Tibial artery (tissue), 4 donors: Measurements from ENCODE around the gene GARIN3.

Source experiments
- DNase-seq, 2 donors: peaks; one replicate each; pipeline ENCODE4 v3.0.0-alpha.2; 2019
- H3K27ac ChIP-seq, 2 donors: fragments of 200-600 bp; sonication (generic) in 1 of 2; 1 replicate in 1 of 2; 2 replicates in 1 of 2; pipeline ENCODE4 v1.5.1; 2018 to 2019; ENCODE audit warnings: mild to moderate bottlenecking in 1 of 2
- H3K27me3 ChIP-seq, 2 donors: fragments of 200-600 bp; sonication (generic) in 1 of 2; one replicate each; pipeline versions ENCODE4 v1.5.1 to v1.6.0; 2016 to 2019
- H3K36me3 ChIP-seq, 3 donors: fragments of 200-600 bp; sonication (generic) in 2 of 3; one replicate each; pipeline ENCODE4 v1.5.1; 2016 to 2019; ENCODE audit warnings: mild to moderate bottlenecking in 2 of 3
- H3K4me1 ChIP-seq, 4 donors: fragments of 200-600 bp; sonication (generic) in 2 of 4; 1 replicate in 3 of 4; 2 replicates in 1 of 4; pipeline ENCODE4 v1.5.1; 2016 to 2019
- H3K4me3 ChIP-seq, 2 donors: fragments of 200-600 bp; sonication (generic) in 1 of 2; 1 replicate in 1 of 2; 2 replicates in 1 of 2; pipeline ENCODE4 v1.5.1; 2018 to 2019; ENCODE audit warnings: mild to moderate bottlenecking in 2 of 2
- H3K9me3 ChIP-seq, 3 donors: fragments of 200-600 bp; sonication (generic) in 1 of 3; one replicate each; pipeline ENCODE4 v1.5.1; 2016 to 2019
- intact Hi-C: fragments of 100-400 bp; cut with DNase I; formaldehyde crosslinking; loops from one replicate; pipeline ENCODE4 v1.15.0; 2023; ENCODE audit warnings: low total_unique reads
- TF ChIP-seq, protein P1 (sequence below), 2 experiments: fragments of 200-600 bp in 1 of 2; fragments of 450-650 bp in 1 of 2; IDR thresholded peaks; one replicate each; pipeline ENCODE4 v1.5.1; 2017 to 2019; ENCODE audit warnings: antibody characterized with exemption in 2 of 2, mild to moderate bottlenecking in 1 of 2, moderate library complexity in 1 of 2

GARIN3 gene

DNA sequence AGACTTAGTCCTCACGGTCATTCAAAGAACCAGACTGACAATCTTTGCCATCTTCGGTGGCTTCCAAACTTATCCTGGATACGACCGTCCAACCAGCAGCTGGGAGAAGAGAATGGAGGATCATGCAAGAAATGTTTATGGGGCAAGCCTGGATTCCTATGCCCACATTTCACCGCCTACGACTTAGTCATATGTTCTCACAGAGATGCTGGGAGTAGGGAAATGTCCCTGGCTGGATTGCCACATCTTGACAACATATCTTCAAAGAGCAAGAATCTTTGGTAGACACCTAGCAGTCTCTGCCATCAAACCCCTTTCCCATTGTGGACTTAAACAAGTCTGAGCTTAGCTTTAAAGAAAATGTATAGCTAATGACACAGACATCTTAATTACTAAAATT is 28.4 kb downstream of the GARIN3 start:
- no peaks in the 10 kb centered on the region for H3K27me3 ChIP-seq
- intact Hi-C loops: no loop called here
- no peak overlapping the region for H3K4me3 ChIP-seq
- H3K36me3 ChIP-seq: peaks cover 10 to 37% (median 13%) of the 10 kb centered on the region in 3 donors
- no peaks in the 10 kb centered on the region for H3K9me3 ChIP-seq
- no peak overlapping the region for H3K27ac ChIP-seq
- TF ChIP-seq, protein P1, sequence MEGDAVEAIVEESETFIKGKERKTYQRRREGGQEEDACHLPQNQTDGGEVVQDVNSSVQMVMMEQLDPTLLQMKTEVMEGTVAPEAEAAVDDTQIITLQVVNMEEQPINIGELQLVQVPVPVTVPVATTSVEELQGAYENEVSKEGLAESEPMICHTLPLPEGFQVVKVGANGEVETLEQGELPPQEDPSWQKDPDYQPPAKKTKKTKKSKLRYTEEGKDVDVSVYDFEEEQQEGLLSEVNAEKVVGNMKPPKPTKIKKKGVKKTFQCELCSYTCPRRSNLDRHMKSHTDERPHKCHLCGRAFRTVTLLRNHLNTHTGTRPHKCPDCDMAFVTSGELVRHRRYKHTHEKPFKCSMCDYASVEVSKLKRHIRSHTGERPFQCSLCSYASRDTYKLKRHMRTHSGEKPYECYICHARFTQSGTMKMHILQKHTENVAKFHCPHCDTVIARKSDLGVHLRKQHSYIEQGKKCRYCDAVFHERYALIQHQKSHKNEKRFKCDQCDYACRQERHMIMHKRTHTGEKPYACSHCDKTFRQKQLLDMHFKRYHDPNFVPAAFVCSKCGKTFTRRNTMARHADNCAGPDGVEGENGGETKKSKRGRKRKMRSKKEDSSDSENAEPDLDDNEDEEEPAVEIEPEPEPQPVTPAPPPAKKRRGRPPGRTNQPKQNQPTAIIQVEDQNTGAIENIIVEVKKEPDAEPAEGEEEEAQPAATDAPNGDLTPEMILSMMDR (IDR thresholded peaks at IDR 0.05): no peak
- DNase-seq: no peak
- peaks cover 0 to 12% (median 11%) of the 10 kb centered on the region in 4 donors for H3K4me1 ChIP-seq

DNA sequence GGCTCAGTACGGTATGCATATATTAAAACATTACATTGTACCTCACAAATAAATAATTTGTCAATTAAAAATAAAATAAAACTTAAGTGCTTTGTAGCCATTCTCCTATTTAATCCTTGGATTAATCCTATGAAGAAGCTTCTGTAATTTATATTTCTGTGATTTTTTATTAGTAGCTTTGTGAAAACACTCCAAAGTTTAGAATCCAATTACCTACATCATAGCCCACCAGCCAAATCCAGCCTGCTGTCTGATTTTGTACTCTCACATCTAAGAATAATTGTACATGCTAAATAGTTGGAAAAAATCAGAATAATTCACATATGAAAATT is 33.8 kb downstream of the GARIN3 start:
- TF ChIP-seq, protein P1 (IDR thresholded peaks at IDR 0.05): no peak
- no peak for DNase-seq
- peaks cover 0 to 14% (median 3%) of the 10 kb centered on the region in 3 donors for H3K36me3 ChIP-seq
- no peaks in the 10 kb centered on the region for H3K27me3 ChIP-seq
- no peak overlapping the region for H3K4me3 ChIP-seq
- H3K27ac ChIP-seq: no peak overlapping the region
- intact Hi-C loops: no loop called here
- no peaks in the 10 kb centered on the region for H3K9me3 ChIP-seq
- no peaks in the 10 kb centered on the region for H3K4me1 ChIP-seq

DNA sequence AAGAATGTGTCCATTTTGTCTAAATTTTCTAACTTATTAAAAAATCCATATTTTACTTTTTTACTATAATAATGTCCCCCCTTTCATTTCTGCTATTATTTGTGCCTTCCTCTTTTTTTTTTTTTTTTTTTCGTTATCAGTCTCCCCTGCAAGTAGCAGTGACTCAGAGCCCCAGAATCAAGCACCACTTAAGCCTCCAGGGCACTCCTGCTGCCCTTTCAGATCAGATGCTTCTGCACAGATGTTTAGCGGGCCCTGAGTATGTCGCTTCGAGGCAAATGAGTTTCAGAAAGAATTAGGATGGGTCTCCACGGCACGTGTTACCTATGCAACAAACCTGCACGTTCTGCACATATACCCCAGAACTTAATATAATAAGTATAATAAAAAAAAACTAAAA is 35.1 kb downstream of the GARIN3 start:
- H3K27me3 ChIP-seq: no peaks in the 10 kb centered on the region
- DNase-seq: no peak
- TF ChIP-seq, protein P1 (IDR thresholded peaks at IDR 0.05): no peak
- peaks cover 0 to 6% (median 0%) of the 10 kb centered on the region in 3 donors for H3K36me3 ChIP-seq
- H3K4me1 ChIP-seq: no peaks in the 10 kb centered on the region
- intact Hi-C loops: no loop called here
- H3K27ac ChIP-seq: no peak overlapping the region
- no peak overlapping the region for H3K4me3 ChIP-seq
- no peaks in the 10 kb centered on the region for H3K9me3 ChIP-seq

DNA sequence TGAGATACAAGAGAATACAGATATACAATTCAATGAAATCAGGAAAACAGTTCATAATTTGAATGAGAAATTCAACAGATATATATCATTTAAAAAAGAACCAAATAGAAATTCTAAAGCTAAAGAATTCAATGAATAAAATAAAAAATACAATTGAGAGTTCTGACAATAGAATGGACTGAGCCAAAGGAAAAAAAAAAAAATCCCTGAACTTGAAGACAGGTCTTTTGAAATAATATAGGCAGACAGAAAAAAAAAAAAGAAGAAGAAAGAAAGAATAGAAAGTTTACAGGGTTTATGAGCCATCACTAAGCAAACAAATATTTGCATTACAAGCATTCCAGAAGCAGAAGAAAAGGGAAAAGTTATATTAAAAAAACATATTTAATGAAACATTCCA is 44.4 kb downstream of the GARIN3 start:
- DNase-seq: no peak
- intact Hi-C loops: no loop called here
- H3K27me3 ChIP-seq: no peaks in the 10 kb centered on the region

DNA sequence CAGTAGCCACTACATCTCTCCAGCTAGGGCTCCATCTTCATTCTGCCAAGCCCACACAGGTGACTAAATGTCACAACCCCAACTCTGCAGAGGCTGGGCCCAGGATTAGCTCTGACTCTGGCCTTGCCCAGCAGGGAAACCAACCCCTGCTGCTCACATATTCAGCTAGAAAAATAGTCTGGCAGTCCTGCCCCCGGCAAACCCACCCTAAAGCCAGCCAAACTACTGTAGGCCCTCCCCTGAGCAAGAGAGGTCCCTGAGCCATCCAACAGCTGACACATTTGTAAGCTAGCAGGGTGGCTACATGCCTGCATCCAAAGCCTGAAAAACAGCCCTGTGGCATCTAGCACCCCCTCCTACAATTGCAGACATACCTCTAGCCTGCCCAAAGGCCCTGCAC is 46.0 kb downstream of the GARIN3 start:
- Histone ChIP-seq H3K27me3 (no peaks in the 10 kb centered on the region), H3K27ac (no peak overlapping the region), H3K36me3 (no peaks in the 10 kb centered on the region), H3K4me3 (no peak overlapping the region), H3K4me1 (no peaks in the 10 kb centered on the region), H3K9me3 (peaks cover 0 to 7% (median 3%) of the 10 kb centered on the region in 3 donors)
- TF ChIP-seq, protein P1 (IDR thresholded peaks at IDR 0.05): no peak
- DNase-seq: no peak
- intact Hi-C loops: no loop called here

More for the DNA sequence above, 44.4 kb downstream of the GARIN3 start:
- Histone ChIP-seq H3K27ac (no peak overlapping the region), H3K4me3 (no peak overlapping the region), H3K36me3 (no peaks in the 10 kb centered on the region), H3K4me1 (no peaks in the 10 kb centered on the region), H3K9me3 (peaks cover 0 to 7% (median 3%) of the 10 kb centered on the region in 3 donors)
- TF ChIP-seq, protein P1 (IDR thresholded peaks at IDR 0.05): no peak

DNA sequence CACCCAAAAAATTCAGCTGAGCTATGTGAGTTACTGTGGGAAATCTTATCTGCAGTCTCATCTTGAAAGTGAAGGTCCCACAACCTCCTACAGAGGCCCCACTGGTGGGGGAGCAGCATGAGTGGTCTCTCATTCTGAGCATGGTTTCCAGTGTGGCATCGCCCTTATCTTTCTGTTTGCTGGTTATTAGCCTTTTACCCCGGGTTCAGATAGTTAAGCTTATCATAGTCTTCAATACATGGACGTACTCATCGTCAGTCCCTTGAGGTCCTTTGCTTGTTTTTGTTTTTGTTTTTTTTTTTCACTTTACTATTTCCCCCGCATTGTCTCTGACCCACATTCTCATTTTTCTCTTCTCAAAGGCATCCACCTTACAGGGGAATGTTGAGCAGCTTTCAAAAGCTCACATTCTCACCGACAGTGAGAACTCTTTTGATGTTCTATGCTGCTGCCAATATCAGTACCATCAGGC is 49.5 kb downstream of the GARIN3 start:
- no peaks in the 10 kb centered on the region for H3K27me3 ChIP-seq
- intact Hi-C loops: no loop called here
- TF ChIP-seq, protein P1 (IDR thresholded peaks at IDR 0.05): no peak
- no peak overlapping the region for H3K4me3 ChIP-seq
- peaks cover 0 to 7% (median 0%) of the 10 kb centered on the region in 3 donors for H3K9me3 ChIP-seq
- no peaks in the 10 kb centered on the region for H3K36me3 ChIP-seq
- H3K27ac ChIP-seq: no peak overlapping the region
- DNase-seq: no peak
- H3K4me1 ChIP-seq: no peaks in the 10 kb centered on the region
